Body of pancreas (tissue), 4 donors: ENCODE data around the gene OR5K2. TPM values are rescaled to one million over a fixed set of nuclear protein-coding genes. Genes with fewer than 3 reads are reported as not detected.

Experiments
- ATAC-seq: fragments of 150-250 bp; one replicate; pipeline ENCODE4 v1.9.1; 2016
- DNase-seq, 4 donors: peaks; one replicate each; pipeline ENCODE4 v3.0.0-alpha.2; 2019
- H3K27ac ChIP-seq, 4 donors: fragments of 200-600 bp; sonication (generic); 1 replicate in 3 of 4; 2 replicates in 1 of 4; pipeline versions ENCODE4 v1.5.1 to v1.6.1; 2016 to 2019; ENCODE audit warnings: mild to moderate bottlenecking in 1 of 4, mixed read lengths in 1 of 4, moderate library complexity in 1 of 4
- H3K27me3 ChIP-seq, 2 donors: fragments of 200-600 bp; sonication (generic); one replicate each; pipeline ENCODE4 v1.6.0; 2016; ENCODE audit warnings: mild to moderate bottlenecking in 1 of 2
- H3K36me3 ChIP-seq, 2 donors: fragments of 200-600 bp; sonication (generic); replicated peaks in 1 of 2; 2 replicates each; pipeline ENCODE4 v1.5.1; 2016; ENCODE audit warnings: low read depth in 2 of 2; ENCODE audit not compliant: insufficient read depth in 1 of 2
- H3K4me1 ChIP-seq: fragments of 200-600 bp; sonication (generic); one replicate; pipeline ENCODE4 v1.6.0; 2016
- H3K4me3 ChIP-seq, 2 donors: fragments of 200-600 bp; sonication (generic); 1 replicate in 1 of 2; 2 replicates in 1 of 2; pipeline ENCODE4 v1.5.1; 2016 to 2019
- H3K9me3 ChIP-seq, 3 donors: fragments of 200-600 bp; sonication (generic); 1 replicate in 2 of 3; 2 replicates in 1 of 3; pipeline ENCODE4 v1.5.1; 2016
- CTCF ChIP-seq, 7 experiments: fragments of 450-650 bp in 4 of 7; fragments of 200-600 bp in 3 of 7; sonication (generic) in 3 of 7; IDR thresholded peaks; one replicate each; pipeline ENCODE4 v1.5.1; 2016 to 2019; ENCODE audit warnings: antibody characterized with exemption in 7 of 7
- POLR2A ChIP-seq, 3 donors: fragments of 450-650 bp; IDR thresholded peaks; one replicate each; pipeline ENCODE4 v1.6.1; 2016; ENCODE audit warnings: antibody characterized with exemption in 3 of 3, mild to moderate bottlenecking in 2 of 3
- WGBS, 2 donors: methylation state at CpG; one replicate each; pipeline ENCODE4 v1.1.5; 2017; 5-methylcytosine and 5-hydroxymethylcytosine counted together
- intact Hi-C: fragments of 100-400 bp; cut with DNase I; formaldehyde crosslinking; loops from one replicate; pipeline ENCODE4 v1.15.1; 2023
- total RNA-seq, 2 donors: library from RNA; depleted of rRNA; stranded (reverse); fragments of >200 nt; gene quantifications; one replicate each; pipeline ENCODE4 v1.1.0, GENCODE V29; 2016

The OR5K2 gene
- total RNA-seq, 2 donors from 2014 or later: not detected

DNA sequence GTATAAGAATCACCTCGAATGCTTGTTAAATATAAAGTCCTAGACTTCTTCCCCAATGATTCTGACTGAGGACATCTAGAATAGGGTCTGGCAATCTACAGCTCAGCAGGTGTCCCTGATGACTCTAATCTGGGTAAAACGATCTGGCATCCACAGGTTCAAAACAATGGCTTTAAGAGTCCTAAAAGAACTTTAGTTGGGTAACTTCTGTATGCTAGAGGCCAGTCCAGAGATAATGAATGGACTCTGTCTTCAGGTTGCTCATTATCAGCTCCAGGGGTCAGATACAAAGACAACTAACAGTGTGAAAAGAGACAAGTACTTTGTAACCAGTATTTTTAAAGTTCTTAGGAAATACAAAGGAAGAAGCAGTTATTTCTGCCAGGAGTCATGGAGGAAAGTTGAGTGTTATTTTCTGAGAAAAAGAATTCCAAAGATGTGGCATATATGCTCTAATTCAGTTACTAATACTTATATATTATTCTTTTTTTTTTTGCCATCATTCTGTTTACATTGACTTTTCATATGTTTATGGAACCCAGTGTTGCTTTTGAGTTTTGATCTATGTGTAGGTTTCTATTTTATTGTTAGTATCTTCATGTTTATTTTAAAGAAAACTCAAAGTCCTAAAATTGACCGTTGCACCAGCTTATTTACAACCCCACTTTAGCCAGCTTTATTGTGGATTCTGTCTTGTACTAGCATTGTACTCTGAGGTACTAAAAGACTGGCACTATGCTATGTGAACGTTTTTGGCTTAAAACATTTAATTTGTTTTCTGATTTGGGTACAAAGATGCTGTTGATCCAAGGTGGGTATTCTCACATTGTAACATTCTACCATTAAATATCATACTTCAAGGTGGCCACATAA is 31.2 kb downstream of the OR5K2 start:
- DNase-seq (no peak), ATAC-seq (no peak)
- intact Hi-C loops: no loop called here
- H3K4me1 ChIP-seq: no peaks in the 10 kb centered on the region
- TF ChIP-seq POLR2A (IDR thresholded peaks at IDR 0.05) (no peak), CTCF (IDR thresholded peaks at IDR 0.05) (no peak)
- 23 to 35% methylated on average over 4 of the region's 4 CpGs for WGBS, 2 donors
- no peaks in the 10 kb centered on the region for H3K27me3 ChIP-seq
- H3K9me3 ChIP-seq: no peaks in the 10 kb centered on the region
- H3K4me3 ChIP-seq: no peak overlapping the region
- H3K36me3 ChIP-seq: no peaks in the 10 kb centered on the region
- H3K27ac ChIP-seq: no peak overlapping the region

- no peak overlapping the region for H3K4me3 ChIP-seq
- DNase-seq (no peak), ATAC-seq (no peak)
- no peaks in the 10 kb centered on the region for H3K4me1 ChIP-seq
- TF ChIP-seq POLR2A (IDR thresholded peaks at IDR 0.05) (no peak), CTCF (IDR thresholded peaks at IDR 0.05) (no peak)
- H3K27ac ChIP-seq: no peak overlapping the region
- H3K27me3 ChIP-seq: no peaks in the 10 kb centered on the region
- intact Hi-C loops: no loop called here
- H3K9me3 ChIP-seq: no peaks in the 10 kb centered on the region
- H3K36me3 ChIP-seq: no peaks in the 10 kb centered on the region
- 80 to 83% methylated on average over 8 of the region's 8 CpGs for WGBS, 2 donors
Observed at GRCh38 chr3:98529856-98530459, 32.5 kb downstream of the OR5K2 start.

- intact Hi-C loops: no loop called here
- 69 to 76% methylated on average over 2 of the region's 2 CpGs for WGBS, 2 donors
- H3K4me3 ChIP-seq: no peak overlapping the region
Observed at GRCh38 chr3:98530676-98531075, 33.2 kb downstream of the OR5K2 start.

GRCh38 chr3:98531622-98532274 is 34.3 kb downstream of the OR5K2 start, which contains the start of gene GPR15:
Gene GPR15 (plus strand): TSS chr3:98531978. CDS start chr3:98532034, 56 bp downstream.
- Histone ChIP-seq H3K27me3 (no peaks in the 10 kb centered on the region), H3K4me1 (no peaks in the 10 kb centered on the region), H3K9me3 (no peaks in the 10 kb centered on the region), H3K27ac (no peak within 1 kb of the TSS), H3K36me3 (no peaks in the 10 kb centered on the region), H3K4me3 (no peak within 1 kb of the TSS)
- DNase-seq: no peak
- WGBS, 2 donors: 67 to 68% methylated on average over 7 of the region's 7 CpGs
- no peak for ATAC-seq
- TF ChIP-seq POLR2A (IDR thresholded peaks at IDR 0.05) (no peak), CTCF (IDR thresholded peaks at IDR 0.05) (no peak)
- intact Hi-C loops: no loop called here

More at GRCh38 chr3:98530676-98531075, 33.2 kb downstream of the OR5K2 start:
- Histone ChIP-seq H3K27ac (no peak overlapping the region), H3K4me1 (no peaks in the 10 kb centered on the region), H3K36me3 (no peaks in the 10 kb centered on the region), H3K9me3 (no peaks in the 10 kb centered on the region), H3K27me3 (no peaks in the 10 kb centered on the region)
- ATAC-seq (no peak), DNase-seq (no peak)
- TF ChIP-seq POLR2A (IDR thresholded peaks at IDR 0.05): no peak
- TF ChIP-seq CTCF (IDR thresholded peaks at IDR 0.05): no peak
